ENCODE data around the gene GPC2. TPM values are rescaled to one million over a fixed set of nuclear protein-coding genes. Genes with fewer than 3 reads are reported as not detected.

Gene GPC2
- total RNA-seq, 2 experiments from 2014 or later: 2.3 to 2.8 TPM

DNA sequence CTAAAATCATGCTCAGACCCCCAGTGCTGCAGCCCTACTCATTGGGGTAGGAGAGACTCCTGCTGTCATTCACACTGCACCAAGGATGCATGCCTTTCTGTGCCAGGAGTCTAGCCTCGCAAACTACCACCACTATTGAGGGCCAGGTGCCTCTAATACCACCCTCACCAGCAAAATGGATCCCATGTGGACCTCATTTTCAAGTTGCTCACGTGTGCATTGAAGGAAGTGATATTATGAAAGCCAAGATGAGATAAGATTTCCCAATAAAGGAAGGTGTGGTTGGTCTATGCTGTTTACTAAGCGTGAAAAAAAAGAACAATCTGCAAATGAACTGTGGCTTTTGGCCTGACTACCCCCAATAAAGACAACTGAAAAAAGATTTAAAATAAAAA is 35.6 kb downstream of the GPC2 start:
- POLR2A ChIA-PET: no interaction called here
- CTCF ChIA-PET: interaction anchor here (0.8 to 1.2 kb wide), 2 partner anchors 11 to 12 kb away, joined by 3 to 4 read pairs; no protein-coding TSS in a partner anchor

DNA sequence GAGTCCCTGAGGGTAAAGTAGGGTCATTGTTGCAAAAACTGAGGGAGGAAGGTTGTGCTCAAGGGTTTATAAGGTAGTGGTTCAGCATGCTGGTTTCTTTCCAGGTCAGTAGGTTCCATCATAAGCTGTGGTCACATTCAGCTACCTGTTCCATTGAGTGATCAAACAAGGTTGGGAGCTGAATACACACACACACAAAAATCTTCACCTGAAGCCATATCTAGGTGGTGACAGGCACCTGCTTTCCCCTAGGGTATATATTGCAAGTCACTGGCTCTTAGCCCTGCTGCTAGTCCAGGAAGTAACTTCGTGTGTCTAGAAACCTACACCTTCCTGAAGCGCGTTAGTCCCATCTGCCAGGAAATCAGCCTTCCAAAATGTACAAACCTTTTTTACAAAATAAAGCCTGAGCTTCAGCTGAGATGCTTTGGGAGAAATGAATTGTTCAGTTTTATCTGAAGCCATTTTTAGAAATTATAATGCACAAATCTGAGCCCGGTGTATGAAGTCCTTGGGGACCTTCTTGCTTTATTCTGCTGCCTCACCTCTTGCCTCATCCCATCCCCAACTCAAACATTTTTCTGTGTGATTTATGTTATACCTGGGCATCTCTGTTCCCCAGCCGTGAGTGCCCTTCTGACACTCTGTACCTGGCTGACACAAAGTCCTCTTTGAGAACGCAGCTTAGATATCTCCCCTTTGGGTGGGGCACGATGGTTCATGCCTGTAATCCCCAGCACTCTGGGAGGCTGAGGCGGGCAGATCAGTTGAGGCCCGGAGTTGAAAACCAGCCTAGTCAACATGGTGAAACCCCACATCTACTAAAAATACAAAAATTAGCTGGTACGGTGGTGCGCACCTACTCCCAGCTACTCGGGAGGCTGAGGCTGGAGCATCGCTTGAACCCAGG is 39.1 kb downstream of the GPC2 start:
- ChIA-PET POLR2A (interaction anchor here (0.6 kb wide), 2 partner anchors 8 to 32 kb away, joined by 3 to 4 read pairs; no protein-coding TSS in a partner anchor), CTCF (interaction anchor here (1.0 kb wide), 1 partner anchor 79 kb away, joined by 4 read pairs; no protein-coding TSS in a partner anchor)

DNA sequence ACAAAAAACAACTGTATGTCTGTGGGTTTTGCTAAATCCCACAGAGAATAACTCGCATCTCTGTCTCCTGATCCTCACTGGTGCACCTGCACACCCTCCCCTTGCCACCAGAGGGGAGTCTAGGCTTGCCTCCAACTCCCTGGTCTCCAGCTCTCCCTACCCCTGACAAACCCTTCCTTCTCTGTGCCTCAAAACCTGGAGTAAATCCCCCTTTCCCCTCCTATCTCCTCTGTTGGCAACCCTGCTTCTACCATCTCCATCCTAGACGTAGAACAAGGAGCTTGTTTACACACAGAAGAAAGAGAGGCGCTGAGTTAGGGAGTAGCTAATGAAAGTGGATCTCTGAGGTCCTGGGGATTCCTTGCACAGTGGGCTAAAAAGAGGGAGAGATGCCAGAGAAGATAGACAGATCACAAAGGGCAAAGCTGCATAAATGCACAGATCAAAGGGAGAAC is 44.5 kb downstream of the GPC2 start:
- CTCF ChIA-PET: interaction anchor here (0.8 to 3.7 kb wide), 13 partner anchors 12 to 318 kb away, joined by 3 to 16 read pairs (median 6); partner anchors contain the start of gene LAMTOR4

DNA sequence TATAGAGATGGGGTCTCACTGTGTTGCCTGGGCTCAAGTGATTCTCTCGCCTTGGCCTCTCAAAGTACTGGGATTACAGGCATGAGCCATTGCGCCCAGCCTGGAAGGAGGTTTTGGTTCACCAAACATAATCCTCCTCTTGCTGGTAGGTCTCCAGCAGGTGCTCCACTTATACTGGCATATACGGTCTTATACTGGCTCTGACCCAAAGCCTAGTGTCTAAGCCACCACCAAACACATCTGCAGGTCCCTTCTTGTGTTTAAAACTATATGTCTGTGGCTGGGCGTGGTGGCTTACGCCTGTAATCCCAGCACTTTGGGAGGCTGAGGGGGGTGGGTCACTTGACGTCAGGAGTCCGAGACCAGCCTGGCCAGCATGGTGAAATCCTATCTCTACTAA is 45.1 kb downstream of the GPC2 start:
- ChIA-PET CTCF (interaction anchor here (0.8 to 3.7 kb wide), 12 partner anchors 11 to 318 kb away, joined by 3 to 16 read pairs (median 6); partner anchors contain the start of gene LAMTOR4), POLR2A (no interaction called here)

More for the DNA sequence above, 44.5 kb downstream of the GPC2 start:
- POLR2A ChIA-PET: no interaction called here

DNA sequence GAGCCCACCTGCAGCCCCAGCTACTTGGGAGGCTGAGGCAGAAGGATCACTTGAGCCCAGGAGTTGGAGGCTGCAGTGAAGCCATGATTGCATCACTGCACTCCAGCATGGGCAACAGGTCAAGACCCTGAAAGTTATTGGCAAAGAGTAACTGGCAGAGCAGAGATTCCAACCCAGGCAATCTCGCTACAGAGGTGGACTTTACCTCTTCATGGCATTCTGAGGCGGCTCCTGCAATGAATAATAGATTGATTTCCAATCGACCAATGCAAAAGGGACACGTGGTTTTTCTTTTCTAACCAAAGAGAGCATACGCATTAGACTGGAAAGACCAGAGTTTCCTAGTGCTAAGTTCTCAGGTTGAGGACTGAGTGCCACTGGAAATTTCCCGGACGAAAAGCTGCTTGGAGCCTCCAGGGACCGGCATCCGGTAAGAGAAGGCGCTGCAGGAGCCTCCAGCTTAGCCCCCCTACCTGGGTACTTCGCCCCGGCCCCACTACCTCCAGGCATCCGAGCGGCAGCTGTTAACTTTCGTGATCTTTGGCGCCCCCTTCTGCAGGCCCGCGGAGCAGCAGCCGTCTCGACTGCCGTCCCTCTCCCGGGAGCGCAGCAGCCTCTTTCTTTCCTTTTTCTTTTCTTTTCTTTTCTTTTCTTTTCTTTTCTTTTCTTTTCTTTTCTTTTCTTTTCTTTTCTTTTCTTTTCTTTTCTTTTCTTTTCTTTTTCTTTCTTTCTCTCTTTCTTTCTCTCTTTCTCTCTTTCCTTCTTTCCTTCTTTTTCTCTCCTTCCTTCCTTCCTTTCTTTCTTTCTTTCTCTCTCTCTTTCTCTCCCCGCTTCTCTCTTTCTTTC is 46.4 kb downstream of the GPC2 start:
- ChIA-PET CTCF (interaction anchor here (0.6 to 3.7 kb wide), 14 partner anchors 10 to 276 kb away, joined by 3 to 16 read pairs (median 3); partner anchors contain the start of gene AP4M1), POLR2A (interaction anchor here (0.7 to 1.0 kb wide), 2 partner anchors 298 to 499 kb away, joined by 3 to 11 read pairs; partner anchors contain the start of gene ZCWPW1)

DNA sequence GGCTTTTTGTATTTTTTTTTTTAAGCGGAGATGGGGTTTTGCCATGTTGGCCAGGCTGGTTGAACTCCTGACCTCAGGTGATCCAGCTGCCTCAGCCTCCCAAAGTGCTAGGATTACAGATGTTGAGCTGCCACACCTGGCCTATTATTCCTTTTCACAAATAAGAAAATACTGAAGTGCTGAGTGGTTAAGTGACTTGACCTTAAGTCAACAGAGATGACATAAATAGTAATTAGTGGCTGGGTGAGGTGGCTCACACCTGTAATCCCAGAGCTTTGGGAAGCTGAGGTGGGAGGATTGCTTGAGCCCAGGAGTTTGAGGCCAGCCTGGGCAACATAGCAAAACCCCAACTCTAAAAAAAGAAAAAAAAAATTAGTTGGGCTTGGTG is 47.0 kb downstream of the GPC2 start:
- CTCF ChIA-PET: interaction anchor here (0.6 to 3.7 kb wide), 13 partner anchors 9 to 277 kb away, joined by 3 to 16 read pairs (median 3); partner anchors contain the start of gene AP4M1
- POLR2A ChIA-PET: interaction anchor here (0.7 to 1.0 kb wide), 2 partner anchors 8 to 299 kb away, joined by 3 to 4 read pairs; partner anchors contain the start of gene ZCWPW1

DNA sequence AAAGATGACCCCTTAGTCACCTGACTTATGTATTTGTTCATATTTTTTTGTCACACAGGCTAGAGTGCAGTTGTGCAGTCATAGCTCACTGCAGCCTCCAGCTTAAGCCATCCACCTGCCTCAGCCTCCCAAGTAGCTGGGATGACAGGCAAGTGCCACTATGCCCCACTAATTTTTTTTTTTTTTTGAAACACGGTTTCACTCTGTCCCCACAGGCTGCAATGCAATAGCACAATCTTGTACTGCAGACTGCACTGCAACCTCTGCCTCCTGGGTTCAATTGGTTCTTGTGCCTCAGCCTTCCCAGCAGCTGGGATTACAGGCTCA is 48.6 kb downstream of the GPC2 start:
- POLR2A ChIA-PET: interaction anchor here (0.8 to 1.0 kb wide), 2 partner anchors 19 to 27 kb away, joined by 3 to 6 read pairs; partner anchors contain the start of genes AP4M1 and MCM7

DNA sequence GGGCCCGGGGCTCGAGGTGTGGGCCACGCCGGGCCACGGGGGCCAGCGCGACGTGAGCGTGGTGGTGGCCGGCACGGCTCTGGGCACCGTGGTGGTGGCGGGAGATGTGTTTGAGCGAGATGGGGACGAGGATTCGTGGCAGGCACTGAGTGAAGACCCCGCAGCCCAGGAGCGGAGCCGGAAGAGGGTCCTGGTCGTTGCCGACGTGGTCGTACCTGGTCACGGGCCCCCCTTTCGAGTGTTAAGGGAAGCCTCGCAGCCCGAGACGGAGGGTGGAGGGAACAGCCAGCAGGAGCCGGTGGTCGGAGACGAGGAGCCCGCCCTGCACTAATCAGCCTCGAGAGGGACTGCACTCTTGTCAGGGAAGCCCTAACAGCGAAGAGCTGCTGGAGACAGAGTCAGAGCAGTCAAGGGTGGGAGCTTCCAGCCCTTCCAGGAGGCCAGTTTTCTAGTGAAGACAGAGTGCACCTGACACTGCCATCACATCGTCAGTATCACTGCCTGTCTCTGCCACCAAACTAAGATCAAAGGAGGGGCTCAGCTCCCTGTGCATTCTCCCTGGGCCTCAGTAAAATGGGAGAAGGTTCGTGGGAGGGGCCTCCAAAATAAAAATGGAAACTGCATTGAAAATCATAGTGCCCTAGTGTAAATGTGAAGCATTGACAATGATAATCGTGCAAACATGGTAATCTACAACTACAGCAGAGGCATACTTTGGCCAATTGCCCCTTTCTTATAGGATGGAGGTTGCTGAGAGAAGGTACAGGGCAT is 49.1 kb downstream of the GPC2 start:
- POLR2A ChIA-PET: interaction anchor here (0.8 to 1.0 kb wide), 2 partner anchors 20 to 26 kb away, joined by 3 to 6 read pairs; partner anchors contain the start of genes AP4M1 and MCM7
- CTCF ChIA-PET: interaction anchor here (0.8 to 1.7 kb wide), 2 partner anchors 18 to 27 kb away, joined by 3 to 11 read pairs; partner anchors contain the start of genes AP4M1 and MCM7

More for the DNA sequence above, 48.6 kb downstream of the GPC2 start:
- CTCF ChIA-PET: interaction anchor here (0.8 to 1.7 kb wide), 2 partner anchors 18 to 27 kb away, joined by 3 to 11 read pairs; partner anchors contain the start of genes AP4M1 and MCM7

DNA sequence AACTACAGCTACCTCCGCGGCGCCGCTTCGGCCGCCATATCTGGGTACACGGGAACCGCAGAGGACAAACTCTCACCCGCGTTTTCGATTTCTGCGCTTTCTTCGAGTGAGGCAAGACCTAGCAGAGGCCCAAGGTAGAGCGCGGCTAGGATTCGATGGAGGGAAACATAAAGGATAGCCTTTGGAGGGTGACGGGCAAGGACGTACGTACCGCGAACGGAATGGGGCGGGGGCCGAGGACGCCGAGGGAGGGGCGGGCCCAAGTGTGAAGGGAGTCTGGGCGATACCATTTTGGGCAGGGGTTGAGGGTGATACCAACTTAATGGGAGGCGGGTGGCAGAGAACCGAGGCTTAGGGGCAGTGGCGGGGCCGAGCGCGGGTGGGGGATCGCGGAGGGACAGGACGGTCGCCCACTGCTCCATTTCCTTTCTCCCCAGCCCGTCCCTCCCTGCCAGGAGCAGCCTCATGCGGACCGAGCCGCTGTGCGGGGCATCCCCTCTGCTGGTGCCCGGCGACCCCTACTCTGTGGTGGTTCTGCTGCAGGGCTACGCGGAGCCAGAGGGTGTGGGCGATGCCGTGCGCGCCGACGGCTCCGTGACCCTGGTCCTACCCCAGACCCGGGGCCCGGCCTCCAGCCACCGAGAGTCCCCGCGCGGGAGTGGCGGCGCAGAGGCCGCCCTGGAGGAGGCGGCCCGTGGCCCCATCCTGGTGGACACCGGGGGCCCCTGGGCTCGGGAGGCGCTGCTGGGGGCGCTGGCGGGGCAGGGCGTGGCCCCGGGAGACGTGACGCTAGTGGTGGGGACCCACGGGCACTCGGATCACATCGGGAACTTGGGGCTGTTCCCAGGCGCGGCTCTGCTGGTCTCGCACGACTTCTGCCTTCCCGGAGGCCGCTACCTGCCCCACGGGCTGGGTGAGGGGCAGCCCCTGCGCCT is 50.0 kb downstream of the GPC2 start, which contains the start of gene MBLAC1:
Gene MBLAC1 (plus strand): TSS at position 37 of the 935 bp plus-strand sequence. CDS start 429 bp downstream, at position 466.
- ChIA-PET POLR2A (interaction anchor here (0.5 to 1.9 kb wide), 4 partner anchors 22 to 302 kb away, joined by 3 to 14 read pairs (median 4); partner anchors contain the start of genes AP4M1, LAMTOR4 and MCM7), CTCF (interaction anchor here (0.5 to 2.4 kb wide), 4 partner anchors 25 to 212 kb away, joined by 3 to 11 read pairs (median 6); partner anchors contain the start of genes AP4M1 and MCM7)

DNA sequence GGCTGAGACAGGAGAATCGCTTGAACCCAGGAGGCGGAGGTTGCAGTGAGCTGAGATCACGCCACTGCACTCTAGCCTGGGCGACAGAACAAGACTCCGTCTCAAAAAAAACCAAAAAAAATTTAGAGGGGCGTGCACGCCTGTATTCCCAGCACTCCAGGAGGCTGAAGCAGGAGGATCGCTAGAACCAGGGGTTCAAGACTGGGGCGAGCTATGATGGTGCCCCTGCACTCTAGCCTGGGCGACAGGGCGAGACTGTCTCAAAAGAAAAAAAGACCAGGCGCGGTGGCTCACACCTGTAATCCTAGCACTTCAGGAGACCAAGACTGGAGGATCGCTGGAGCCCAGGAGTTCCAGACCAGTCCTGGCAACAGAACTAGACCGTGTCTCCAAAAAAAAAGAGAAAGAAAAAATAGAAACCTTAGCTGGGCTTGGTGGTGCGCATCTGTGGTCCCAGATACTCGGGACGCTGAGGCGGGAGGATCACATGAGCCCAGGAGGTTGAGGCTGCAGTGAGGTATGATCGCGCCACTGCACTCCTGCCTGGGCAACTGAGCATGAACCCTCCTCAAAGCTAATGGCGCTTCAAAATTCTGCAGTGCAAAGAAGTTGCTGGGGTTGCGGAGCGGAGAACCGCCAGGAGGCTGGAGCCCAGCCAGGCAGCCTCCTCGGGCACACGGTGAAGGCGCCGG is 50.8 kb downstream of the GPC2 start:
- ChIA-PET CTCF (interaction anchor here (0.5 to 2.4 kb wide), 5 partner anchors 21 to 213 kb away, joined by 3 to 7 read pairs (median 4); no protein-coding TSS in a partner anchor), POLR2A (interaction anchor here (0.5 to 1.9 kb wide), 4 partner anchors 23 to 303 kb away, joined by 3 to 14 read pairs (median 4); partner anchors contain the start of genes AP4M1, LAMTOR4 and MCM7)

DNA sequence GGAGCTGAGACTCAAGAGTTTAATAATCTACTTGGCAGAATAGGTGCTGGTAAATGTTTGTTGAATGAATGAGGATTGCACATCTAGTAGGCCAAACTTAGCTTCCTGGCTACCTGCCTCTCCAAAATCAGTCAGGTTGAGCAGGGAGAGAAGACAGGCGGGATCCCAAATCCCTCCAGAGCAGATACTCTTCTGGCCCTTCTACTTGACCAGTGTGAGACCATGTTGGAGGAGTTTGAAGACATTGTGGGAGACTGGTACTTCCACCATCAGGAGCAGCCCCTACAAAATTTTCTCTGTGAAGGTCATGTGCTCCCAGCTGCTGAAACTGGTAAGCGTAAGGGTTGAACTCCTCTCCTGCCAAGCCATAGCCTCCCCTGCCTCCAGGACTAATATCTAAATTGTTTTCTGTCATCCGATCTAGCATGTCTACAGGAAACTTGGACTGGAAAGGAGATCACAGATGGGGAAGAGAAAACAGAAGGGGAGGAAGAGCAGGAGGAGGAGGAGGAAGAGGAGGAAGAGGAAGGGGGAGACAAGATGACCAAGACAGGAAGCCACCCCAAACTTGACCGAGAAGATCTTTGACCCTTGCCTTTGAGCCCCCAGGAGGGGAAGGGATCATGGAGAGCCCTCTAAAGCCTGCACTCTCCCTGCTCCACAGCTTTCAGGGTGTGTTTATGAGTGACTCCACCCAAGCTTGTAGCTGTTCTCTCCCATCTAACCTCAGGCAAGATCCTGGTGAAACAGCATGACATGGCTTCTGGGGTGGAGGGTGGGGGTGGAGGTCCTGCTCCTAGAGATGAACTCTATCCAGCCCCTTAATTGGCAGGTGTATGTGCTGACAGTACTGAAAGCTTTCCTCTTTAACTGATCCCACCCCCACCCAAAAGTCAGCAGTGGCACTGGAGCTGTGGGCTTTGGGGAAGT is 52.6 kb downstream of the GPC2 start:
- ChIA-PET POLR2A (no interaction called here), CTCF (interaction anchor here (0.6 to 2.4 kb wide), 2 partner anchors 34 to 325 kb away, joined by 3 to 7 read pairs; no protein-coding TSS in a partner anchor)

DNA sequence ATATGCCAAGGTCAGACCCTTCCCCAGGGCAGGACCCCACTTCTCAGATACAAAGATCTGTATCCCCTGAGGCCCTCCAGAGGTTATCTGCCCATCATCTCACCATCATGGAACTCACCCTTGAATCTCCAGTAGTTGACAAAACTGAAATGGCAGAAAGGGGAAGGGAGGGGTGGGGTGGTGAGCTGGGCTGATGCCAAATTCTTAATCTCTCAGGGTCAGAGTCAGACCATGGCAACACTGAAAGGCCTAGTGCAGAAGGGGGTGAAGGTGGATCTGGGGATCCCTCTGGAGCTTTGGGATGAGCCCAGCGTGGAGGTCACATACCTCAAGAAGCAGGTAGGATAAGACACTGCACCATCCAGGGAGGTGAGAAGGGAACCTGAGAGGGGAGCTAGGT is 54.6 kb downstream of the GPC2 start:
- CTCF ChIA-PET: interaction anchor here (0.8 to 3.1 kb wide), 3 partner anchors 9 to 22 kb away, joined by 4 to 16 read pairs (median 6); no protein-coding TSS in a partner anchor
- POLR2A ChIA-PET: no interaction called here

DNA sequence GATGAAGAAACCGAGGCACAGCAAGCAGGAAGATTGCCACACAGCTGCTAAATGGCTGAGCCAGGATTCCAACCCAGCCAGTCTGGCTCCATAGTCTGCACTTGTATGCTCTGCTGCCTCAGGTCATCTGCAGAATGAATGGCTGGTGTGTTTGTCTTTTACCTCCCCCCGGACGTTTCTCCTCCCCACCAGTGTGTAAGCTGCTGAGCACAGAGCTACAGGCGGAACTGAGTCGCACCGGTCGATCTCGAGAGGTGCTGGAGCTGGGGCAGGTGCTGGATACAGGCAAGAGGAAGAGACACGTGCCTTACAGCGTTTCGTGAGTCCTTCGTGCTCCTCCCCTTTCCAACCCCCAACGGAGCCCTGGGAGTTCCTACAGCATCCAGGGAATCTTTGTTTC is 55.1 kb downstream of the GPC2 start:
- ChIA-PET POLR2A (no interaction called here), CTCF (interaction anchor here (3.1 kb wide), 1 partner anchor 9 kb away, joined by 16 read pairs; no protein-coding TSS in a partner anchor)

DNA sequence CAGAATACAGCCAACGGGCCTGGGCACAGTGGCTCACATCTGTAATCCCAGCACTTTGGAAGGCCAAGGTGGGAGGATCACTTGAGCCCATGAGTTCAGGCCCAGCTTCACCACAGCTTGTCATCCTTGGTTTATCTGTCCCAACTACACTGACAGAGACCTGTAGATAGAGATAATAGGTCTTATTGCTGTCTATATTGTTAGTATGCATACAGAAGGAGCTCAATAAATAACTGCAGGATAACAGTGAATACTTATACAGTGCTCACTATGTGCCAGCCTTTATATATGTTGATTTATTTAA is 56.5 kb downstream of the GPC2 start:
- CTCF ChIA-PET: interaction anchor here (1.0 to 3.1 kb wide), 3 partner anchors 11 to 38 kb away, joined by 3 to 16 read pairs (median 5); partner anchors contain the start of gene AP4M1
- POLR2A ChIA-PET: interaction anchor here (0.6 to 1.8 kb wide), 6 partner anchors 20 to 308 kb away, joined by 3 to 6 read pairs (median 3); partner anchors contain the start of genes LAMTOR4 and ZCWPW1

All from activated CD8-positive, alpha-beta memory T cell treated with anti-CD3 and anti-CD28 coated beads for 36 hours (primary cell).